Brain microvascular endothelial cell (primary cell): Measurements from ENCODE around the gene NR4A2.

ENCODE experiments used
- DNase-seq: peaks from one replicate; pipeline ENCODE4 v3.0.0-alpha.2; 2020
- H3K27ac ChIP-seq: fragments of 250-450 bp; sonication (Bioruptor Pico); 2 replicates; pipeline ENCODE4 v1.5.1; 2020; ENCODE audit warnings: mild to moderate bottlenecking, moderate library complexity
- H3K27me3 ChIP-seq: fragments of 250-450 bp; sonication (Bioruptor Pico); replicated peaks from 2 replicates; pipeline ENCODE4 v1.5.1; 2020; ENCODE audit warnings: mild to moderate bottlenecking
- H3K36me3 ChIP-seq: fragments of 250-450 bp; sonication (Bioruptor Pico); replicated peaks from 2 replicates; pipeline ENCODE4 v1.5.1; 2020; ENCODE audit warnings: mild to moderate bottlenecking
- H3K4me3 ChIP-seq: 2 replicates; pipeline ENCODE4 v1.5.1; 2011; ENCODE audit warnings: low read depth, mild to moderate bottlenecking, control low read depth, low read length, moderate library complexity
- in situ Hi-C: cut with HindIII; loops from 2 replicates; pipeline ENCODE4 v1.10.0; 2017; ENCODE audit warnings: low sequenced_read_pairs, low pct_ligation_motif_present
- TF ChIP-seq, protein P1 (sequence below): IDR thresholded peaks from 2 replicates; pipeline ENCODE4 v1.5.1; 2011; ENCODE audit warnings: low read depth, mild to moderate bottlenecking, moderate library complexity, low read length, control low read depth, inconsistent platforms; ENCODE audit errors: missing control alignments

The NR4A2 gene

GRCh38 chr2:156321243-156321904, 11.1 kb downstream of the NR4A2 start:
- TF ChIP-seq, protein P1, sequence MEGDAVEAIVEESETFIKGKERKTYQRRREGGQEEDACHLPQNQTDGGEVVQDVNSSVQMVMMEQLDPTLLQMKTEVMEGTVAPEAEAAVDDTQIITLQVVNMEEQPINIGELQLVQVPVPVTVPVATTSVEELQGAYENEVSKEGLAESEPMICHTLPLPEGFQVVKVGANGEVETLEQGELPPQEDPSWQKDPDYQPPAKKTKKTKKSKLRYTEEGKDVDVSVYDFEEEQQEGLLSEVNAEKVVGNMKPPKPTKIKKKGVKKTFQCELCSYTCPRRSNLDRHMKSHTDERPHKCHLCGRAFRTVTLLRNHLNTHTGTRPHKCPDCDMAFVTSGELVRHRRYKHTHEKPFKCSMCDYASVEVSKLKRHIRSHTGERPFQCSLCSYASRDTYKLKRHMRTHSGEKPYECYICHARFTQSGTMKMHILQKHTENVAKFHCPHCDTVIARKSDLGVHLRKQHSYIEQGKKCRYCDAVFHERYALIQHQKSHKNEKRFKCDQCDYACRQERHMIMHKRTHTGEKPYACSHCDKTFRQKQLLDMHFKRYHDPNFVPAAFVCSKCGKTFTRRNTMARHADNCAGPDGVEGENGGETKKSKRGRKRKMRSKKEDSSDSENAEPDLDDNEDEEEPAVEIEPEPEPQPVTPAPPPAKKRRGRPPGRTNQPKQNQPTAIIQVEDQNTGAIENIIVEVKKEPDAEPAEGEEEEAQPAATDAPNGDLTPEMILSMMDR, result peak; percentile 8
- in situ Hi-C loops, result no loop called here
- no peak for DNase-seq
- peaks cover 27% of the 10 kb centered on the region for H3K27me3 ChIP-seq
- H3K27ac ChIP-seq, result no peak overlapping the region
- H3K4me3 ChIP-seq, result peak overlapping the region; percentile 57
- no peaks in the 10 kb centered on the region for H3K36me3 ChIP-seq

DNA sequence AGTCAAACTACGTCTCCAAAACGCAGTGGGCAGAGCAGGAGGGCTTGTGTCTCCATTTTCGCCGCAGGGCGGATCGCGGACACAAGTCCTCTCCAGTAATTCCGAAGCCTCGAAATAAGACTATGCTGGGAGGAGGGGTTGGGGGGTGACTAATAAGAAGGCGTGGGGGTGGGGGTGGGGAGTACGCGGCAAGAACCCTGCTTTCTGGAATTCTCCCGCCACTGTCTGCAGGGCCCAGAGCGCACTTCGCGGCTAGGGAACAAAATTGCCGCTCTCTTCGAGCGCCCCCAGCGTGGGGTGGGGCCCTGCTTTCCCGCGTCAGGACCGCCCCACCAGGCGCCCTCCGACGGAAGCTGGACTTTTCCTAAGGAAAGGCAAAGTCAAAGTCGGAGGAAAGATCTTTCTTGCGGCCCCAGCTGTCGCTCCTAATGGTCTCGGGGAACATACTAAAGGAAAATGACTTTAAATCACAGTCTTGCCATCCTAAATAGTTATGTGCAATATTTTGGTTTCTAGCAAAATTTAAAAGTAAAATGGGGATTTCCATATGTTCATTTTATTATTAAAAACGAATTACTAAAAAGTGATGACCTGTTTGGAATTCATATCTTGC, 11.9 kb downstream of the NR4A2 start:
- in situ Hi-C loops, result no loop called here
- H3K27ac ChIP-seq, result no peak overlapping the region
- no peak for DNase-seq

DNA sequence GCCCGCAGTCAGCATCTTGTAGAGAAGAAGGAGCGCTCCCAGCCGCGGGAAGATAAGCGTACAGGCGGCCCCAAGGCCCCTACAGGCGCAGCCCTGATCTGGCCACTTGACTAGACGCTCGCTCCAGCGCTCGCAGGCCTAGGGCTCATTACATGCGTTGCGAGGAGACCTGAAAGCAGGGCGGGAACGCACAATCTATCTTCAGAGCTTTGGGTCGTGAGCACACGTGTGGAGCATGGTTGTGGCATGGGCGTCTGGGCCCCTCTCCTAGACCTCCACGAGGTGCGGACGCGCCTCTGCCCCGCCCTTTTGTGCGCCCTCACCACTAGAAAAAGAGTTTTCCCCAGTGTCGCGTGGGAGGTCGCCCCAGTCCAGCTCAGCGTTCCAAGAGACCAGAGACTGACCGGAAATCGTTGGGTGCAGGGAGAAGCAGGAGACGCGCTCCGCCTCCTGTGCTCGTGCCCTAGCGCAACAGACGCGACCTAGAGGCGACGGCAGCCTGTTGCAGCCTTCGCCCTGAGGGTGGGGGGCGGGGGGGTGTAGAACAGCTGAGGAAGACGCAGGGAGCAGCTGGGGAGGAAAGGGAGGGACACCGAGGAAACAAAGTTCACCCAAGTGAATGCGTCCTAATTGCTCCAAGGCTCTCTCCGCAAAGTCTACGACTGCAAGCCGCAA, 12.6 kb downstream of the NR4A2 start:
- DNase-seq, result no peak
- Histone ChIP-seq H3K27me3 (peaks cover 27% of the 10 kb centered on the region), H3K36me3 (no peaks in the 10 kb centered on the region), H3K27ac (no peak overlapping the region), H3K4me3 (peak overlapping the region; percentile 57)
- in situ Hi-C loops, result no loop called here
- TF ChIP-seq, protein P1, result peak; percentile 45

More for the DNA sequence above, 11.9 kb downstream of the NR4A2 start:
- Histone ChIP-seq H3K4me3 (peak overlapping the region; percentile 57), H3K36me3 (no peaks in the 10 kb centered on the region), H3K27me3 (peaks cover 27% of the 10 kb centered on the region)
- TF ChIP-seq, protein P1, result no peak

- Histone ChIP-seq H3K4me3 (no peak overlapping the region), H3K27me3 (peaks cover 16% of the 10 kb centered on the region), H3K36me3 (no peaks in the 10 kb centered on the region), H3K27ac (no peak overlapping the region)
- no peak for DNase-seq
- in situ Hi-C loops, result no loop called here
- TF ChIP-seq, protein P1, result no peak
These were observed 14.9 kb downstream of the NR4A2 start for GRCh38 chr2:156317631-156318030.

DNA sequence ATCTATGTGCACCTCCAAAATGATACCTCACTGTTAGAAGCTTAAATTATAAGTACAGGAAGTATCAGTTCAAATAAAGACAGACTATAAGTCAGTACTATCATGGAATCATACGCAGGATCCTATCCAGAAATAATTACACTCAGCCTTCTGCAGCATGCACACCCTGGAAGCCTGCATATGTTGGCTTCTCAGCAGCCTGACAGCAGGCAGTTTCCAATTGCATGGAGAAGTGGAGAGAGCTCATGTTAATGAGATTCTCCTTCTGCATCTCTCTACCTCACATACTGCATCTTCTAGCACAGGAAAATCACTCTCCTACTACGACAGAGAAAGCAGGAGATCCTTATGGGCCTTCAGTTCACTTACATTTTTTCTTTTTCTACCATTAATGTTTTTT, 20.5 kb downstream of the NR4A2 start:
- no peaks in the 10 kb centered on the region for H3K27me3 ChIP-seq
- TF ChIP-seq, protein P1, result no peak
- H3K27ac ChIP-seq, result no peak overlapping the region
- H3K36me3 ChIP-seq, result no peaks in the 10 kb centered on the region
- in situ Hi-C loops, result no loop called here
- DNase-seq, result no peak
- H3K4me3 ChIP-seq, result no peak overlapping the region
